Natural killer cell treated with Interleukin-12 subunit alpha and Interleukin-12 subunit beta and Interleukin-15 and Interleukin-18, amount 100 ng/mL, for 72 hours (primary cell): ENCODE measurements around the gene VWA7. TPM values are rescaled to one million over a fixed set of nuclear protein-coding genes. Genes with fewer than 3 reads are reported as not detected.
"Not testable (repeated sequence)": the region's sequence is repeated elsewhere in the genome, so short reads cannot be mapped to it uniquely, and the experiment has no call there.

Experiments
- ATAC-seq, 2 donors: fragments of 150-1000 bp; cut with Tn5 transposase in 1 of 2; sonication (Bioruptor Pico), chemical (Tn5 transposase) in 1 of 2; 2 replicates each; pipeline ENCODE4 v1.10.0; 2021
- DNase-seq: peaks from one replicate; pipeline ENCODE4 v3.0.0; 2022; ENCODE audit warnings: low spot score
- H3K27ac Mint-ChIP-seq, 2 donors: 1 replicate in 1 of 2; 2 replicates in 1 of 2; pipeline ENCODE4 v1.8.0; 2022; ENCODE audit warnings: mixed read lengths in 2 of 2, mild to moderate bottlenecking in 1 of 2, moderate library complexity in 1 of 2
- H3K27me3 Mint-ChIP-seq, 2 donors: 1 replicate in 1 of 2; 2 replicates in 1 of 2; pipeline ENCODE4 v1.8.0; 2022; ENCODE audit warnings: mixed read lengths in 2 of 2
- H3K36me3 Mint-ChIP-seq: one replicate; pipeline ENCODE4 v1.8.0; 2022; ENCODE audit warnings: mixed read lengths
- H3K4me1 Mint-ChIP-seq, 2 donors: 1 replicate in 1 of 2; 2 replicates in 1 of 2; pipeline ENCODE4 v1.8.0; 2022; ENCODE audit warnings: low read depth in 2 of 2, mixed read lengths in 2 of 2, mild to moderate bottlenecking in 1 of 2
- H3K4me3 Mint-ChIP-seq: one replicate; pipeline ENCODE4 v1.8.0; 2022; ENCODE audit warnings: mixed read lengths
- H3K9me3 Mint-ChIP-seq: 2 replicates; pipeline ENCODE4 v1.8.0; 2022; ENCODE audit warnings: mixed read lengths
- total RNA-seq, 2 donors: library from RNA; stranded (reverse); gene quantifications; one replicate each; pipeline ENCODE4 v1.2.3, GENCODE V29; 2022

Gene VWA7
- 1 to 10 TPM; 1.4 to 2.1 TPM for total RNA-seq

GRCh38 chr6:31776989-31777666, at the start of gene VWA7:
VWA7 (minus strand) TSS chr6:31777328; CDS start chr6:31776779, 549 bp downstream.
- no peaks in the 10 kb centered on the region for H3K27me3 Mint-ChIP-seq
- H3K4me1 Mint-ChIP-seq = peaks cover 18 to 19% of the 10 kb centered on the region in 2 donors
- H3K36me3 Mint-ChIP-seq = no peaks in the 10 kb centered on the region
- H3K4me3 Mint-ChIP-seq = peak within 1 kb of the TSS; percentile 16
- DNase-seq = peak; percentile 71
- no peaks in the 10 kb centered on the region for H3K9me3 Mint-ChIP-seq
- peak; percentile 84 to 85 for ATAC-seq
- peak within 1 kb of the TSS; percentile 16 to 79 for H3K27ac Mint-ChIP-seq

DNA sequence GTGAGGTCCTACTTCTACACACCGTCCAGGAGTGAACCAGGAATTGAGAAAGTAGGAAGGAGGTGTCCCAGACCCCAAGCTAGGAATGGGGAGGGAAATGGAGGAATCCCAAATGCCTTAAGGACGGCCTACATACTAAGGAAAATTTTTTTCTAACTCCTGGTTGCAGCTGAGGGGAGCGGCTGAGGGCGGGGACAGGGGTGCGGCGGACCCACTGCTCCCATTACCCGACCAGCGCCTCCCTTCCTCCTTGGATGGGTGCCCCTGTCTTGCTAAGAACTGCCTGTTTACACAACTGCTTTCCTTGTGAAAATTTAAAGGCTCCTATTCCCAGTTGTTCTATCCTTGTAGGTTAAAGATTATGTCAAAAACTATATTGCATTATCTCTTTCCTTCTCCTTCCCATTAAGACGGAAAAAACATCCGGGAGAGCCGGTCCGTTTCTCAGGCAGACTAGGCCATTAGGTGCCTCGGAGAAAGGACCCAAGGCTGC, 49.7 kb upstream of the VWA7 start:
- Mint-ChIP-seq H3K4me1 (peaks cover 37 to 38% of the 10 kb centered on the region in 2 donors), H3K9me3 (no peaks in the 10 kb centered on the region), H3K27ac (peak overlapping the region; percentile 91 to 97), H3K36me3 (peaks cover 11% of the 10 kb centered on the region), H3K4me3 (peak overlapping the region; percentile 88), H3K27me3 (no peaks in the 10 kb centered on the region)
- DNase-seq = no peak
- ATAC-seq = no peak

DNA sequence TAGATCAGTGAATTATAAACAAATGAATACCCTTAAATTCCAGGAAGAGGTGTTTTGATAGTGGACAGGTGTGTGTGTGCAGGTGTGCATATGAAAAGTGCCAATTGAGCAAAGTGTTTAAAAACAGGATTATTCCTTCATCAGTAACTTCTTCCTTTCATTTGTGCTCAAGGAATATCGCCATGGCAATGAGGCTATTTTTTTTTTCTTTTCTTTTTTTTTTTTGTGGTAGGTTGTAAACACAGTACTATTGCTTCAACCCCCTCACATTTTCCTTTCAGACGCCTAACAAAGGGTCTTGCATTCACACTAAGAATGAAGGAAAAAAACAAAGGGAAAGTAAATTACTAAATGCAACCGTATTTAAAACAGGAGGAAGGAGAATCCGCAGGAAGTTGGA, 48.4 kb upstream of the VWA7 start:
- ATAC-seq = no peak
- Mint-ChIP-seq H3K4me1 (peaks cover 39 to 43% of the 10 kb centered on the region in 2 donors), H3K27ac (peak overlapping the region; percentile 91 to 97), H3K9me3 (no peaks in the 10 kb centered on the region), H3K27me3 (no peaks in the 10 kb centered on the region), H3K36me3 (peaks cover 8% of the 10 kb centered on the region), H3K4me3 (peak overlapping the region; percentile 88)
- no peak for DNase-seq

GRCh38 chr6:31823592-31824196, 46.6 kb upstream of the VWA7 start:
- Mint-ChIP-seq H3K4me3 (peak overlapping the region; percentile 45), H3K4me1 (peaks cover 35 to 48% of the 10 kb centered on the region in 2 donors), H3K27ac (peak overlapping the region; percentile 89 to 94)
- not testable (repeated sequence) for ATAC-seq, H3K27me3 Mint-ChIP-seq, H3K9me3 Mint-ChIP-seq, H3K36me3 Mint-ChIP-seq, DNase-seq

GRCh38 chr6:31822036-31822821, 45.1 kb upstream of the VWA7 start:
- DNase-seq (peak; percentile 89), ATAC-seq (peak; percentile 75 to 84)
- peak overlapping the region; percentile 89 to 94 for H3K27ac Mint-ChIP-seq
- H3K27me3 Mint-ChIP-seq = no peaks in the 10 kb centered on the region
- no peaks in the 10 kb centered on the region for H3K9me3 Mint-ChIP-seq
- H3K4me1 Mint-ChIP-seq = peaks cover 47 to 59% of the 10 kb centered on the region in 2 donors
- H3K36me3 Mint-ChIP-seq = peaks cover 6% of the 10 kb centered on the region
- peak overlapping the region; percentile 89 for H3K4me3 Mint-ChIP-seq

DNA sequence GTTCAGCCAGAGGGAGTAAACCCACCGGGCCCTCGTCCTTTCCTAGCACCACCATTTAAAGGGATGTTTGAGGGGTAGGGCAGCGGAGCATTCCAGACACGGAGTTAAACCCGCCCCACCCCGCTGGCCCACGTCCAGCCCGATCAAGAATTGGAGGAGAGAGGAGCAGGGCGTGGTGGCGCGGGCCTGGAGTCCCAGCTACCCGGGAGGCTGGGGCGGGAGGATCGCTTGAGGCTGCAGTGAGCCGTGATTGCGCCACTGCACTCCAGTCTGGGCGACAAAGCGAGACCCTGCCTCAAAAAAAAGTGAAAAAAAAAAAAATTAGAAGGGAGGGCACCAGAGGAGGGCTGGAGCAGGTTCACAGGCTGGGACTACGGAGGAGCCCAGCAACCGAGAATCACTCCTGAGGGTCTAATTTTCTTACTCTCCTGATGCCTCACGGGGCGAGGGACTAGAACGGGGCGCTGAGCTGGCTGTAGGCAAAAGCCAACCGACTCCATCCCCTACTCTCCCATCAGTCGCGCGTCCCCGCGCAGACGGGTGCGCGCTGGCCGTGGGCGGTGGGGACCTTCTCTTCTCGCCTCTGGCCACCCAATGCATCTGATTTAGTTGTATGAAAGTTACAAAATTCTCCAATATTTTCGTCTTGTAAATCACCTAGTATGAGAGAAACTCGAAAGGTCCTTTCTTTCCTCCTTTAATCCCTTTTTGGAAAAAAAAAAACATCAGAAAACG, 44.3 kb upstream of the VWA7 start:
- peaks cover 6% of the 10 kb centered on the region for H3K36me3 Mint-ChIP-seq
- no peaks in the 10 kb centered on the region for H3K27me3 Mint-ChIP-seq
- peak; percentile 76 for DNase-seq
- no peaks in the 10 kb centered on the region for H3K9me3 Mint-ChIP-seq
- H3K4me3 Mint-ChIP-seq = peak overlapping the region; percentile 89
- peaks cover 39 to 52% of the 10 kb centered on the region in 2 donors for H3K4me1 Mint-ChIP-seq
- H3K27ac Mint-ChIP-seq = peak overlapping the region; percentile 89 to 94
- peak; percentile 66 to 69 for ATAC-seq

DNA sequence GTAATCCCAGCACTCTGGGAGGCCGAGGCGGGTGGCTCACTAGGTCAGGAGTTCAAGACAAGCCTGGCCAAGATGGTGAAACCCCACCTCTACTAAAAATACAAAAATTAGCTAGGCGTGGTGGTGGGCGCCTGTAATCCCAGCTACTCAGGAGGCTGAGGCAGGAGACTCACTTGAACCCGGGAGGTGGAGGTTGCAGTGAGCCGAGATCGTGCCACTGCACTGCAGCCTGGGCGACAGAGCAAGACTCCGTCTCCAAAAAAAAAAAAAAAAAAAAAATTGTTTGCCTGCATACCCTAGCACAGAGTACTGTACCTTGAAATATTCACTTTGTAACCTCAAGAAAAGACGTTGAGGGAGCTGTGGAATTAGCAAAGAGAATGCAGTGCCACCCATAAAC, 43.3 kb upstream of the VWA7 start:
- peak overlapping the region; percentile 89 for H3K4me3 Mint-ChIP-seq

DNA sequence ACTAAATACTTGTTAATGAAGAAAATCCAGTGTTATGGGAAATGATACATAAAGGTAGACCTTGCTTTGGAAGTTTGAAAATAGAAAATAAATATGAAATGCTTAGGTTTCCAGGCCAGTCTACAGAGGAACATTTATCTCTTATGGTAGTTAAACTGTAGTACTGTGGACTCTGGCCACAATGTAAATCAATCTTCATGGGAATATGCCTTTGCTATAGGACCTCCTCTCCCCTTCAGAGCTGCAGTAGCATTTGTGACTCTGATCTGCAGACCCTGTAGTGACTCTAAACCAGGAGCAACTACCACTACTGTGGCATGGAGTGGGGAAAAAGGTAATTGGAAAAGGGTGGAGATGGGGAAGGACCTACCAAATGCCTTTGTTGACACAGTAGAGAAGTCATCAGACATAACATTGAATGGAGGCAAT, 42.8 kb upstream of the VWA7 start:
- Mint-ChIP-seq H3K4me1 (peaks cover 37 to 45% of the 10 kb centered on the region in 2 donors), H3K27ac (peak overlapping the region; percentile 55 to 93)

More for the DNA sequence above, 43.3 kb upstream of the VWA7 start:
- not testable (repeated sequence) for H3K27me3 Mint-ChIP-seq, DNase-seq, H3K36me3 Mint-ChIP-seq, ATAC-seq, H3K9me3 Mint-ChIP-seq
- Mint-ChIP-seq H3K4me1 (peaks cover 38 to 47% of the 10 kb centered on the region in 2 donors), H3K27ac (peak overlapping the region; percentile 89 to 94)

DNA sequence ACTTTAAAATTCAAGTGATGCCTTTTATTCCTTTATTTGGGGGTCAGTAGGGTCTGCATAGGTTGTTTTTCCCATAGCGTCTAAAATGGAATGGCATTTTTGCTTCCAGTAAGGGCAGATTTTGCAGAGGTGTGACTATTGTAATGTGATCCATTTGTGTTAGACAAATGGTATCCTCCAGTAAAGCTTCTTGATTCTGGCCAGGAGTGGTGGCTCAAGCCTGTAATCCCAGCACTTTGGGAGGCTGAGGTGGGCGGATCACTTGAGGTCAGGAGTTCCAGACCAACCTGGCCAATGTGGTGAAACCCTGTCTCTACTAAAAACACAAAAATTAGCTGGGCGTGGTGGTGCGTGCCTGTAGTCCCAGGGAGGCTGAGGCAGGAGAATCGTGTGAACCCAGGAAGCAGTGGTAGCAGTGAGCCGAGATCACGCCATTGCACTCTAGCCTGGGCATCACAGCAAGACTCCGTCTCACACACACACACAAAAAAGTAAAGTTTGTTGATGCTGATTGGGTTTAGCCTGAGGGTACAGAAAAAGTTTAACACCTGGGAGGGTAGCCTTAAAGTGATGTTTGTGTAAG, 40.9 kb upstream of the VWA7 start:
- not testable (repeated sequence) for DNase-seq, H3K9me3 Mint-ChIP-seq, H3K27me3 Mint-ChIP-seq, ATAC-seq, H3K36me3 Mint-ChIP-seq
- peak overlapping the region; percentile 92 for H3K4me3 Mint-ChIP-seq
- H3K27ac Mint-ChIP-seq = peak overlapping the region; percentile 92 to 93
- H3K4me1 Mint-ChIP-seq = peaks cover 49 to 59% of the 10 kb centered on the region in 2 donors

More for the DNA sequence above, 42.8 kb upstream of the VWA7 start:
- DNase-seq (no peak), ATAC-seq (no peak)
- H3K4me3 Mint-ChIP-seq = peak overlapping the region; percentile 66
- peaks cover 6% of the 10 kb centered on the region for H3K36me3 Mint-ChIP-seq
- H3K9me3 Mint-ChIP-seq = no peaks in the 10 kb centered on the region
- H3K27me3 Mint-ChIP-seq = no peaks in the 10 kb centered on the region

DNA sequence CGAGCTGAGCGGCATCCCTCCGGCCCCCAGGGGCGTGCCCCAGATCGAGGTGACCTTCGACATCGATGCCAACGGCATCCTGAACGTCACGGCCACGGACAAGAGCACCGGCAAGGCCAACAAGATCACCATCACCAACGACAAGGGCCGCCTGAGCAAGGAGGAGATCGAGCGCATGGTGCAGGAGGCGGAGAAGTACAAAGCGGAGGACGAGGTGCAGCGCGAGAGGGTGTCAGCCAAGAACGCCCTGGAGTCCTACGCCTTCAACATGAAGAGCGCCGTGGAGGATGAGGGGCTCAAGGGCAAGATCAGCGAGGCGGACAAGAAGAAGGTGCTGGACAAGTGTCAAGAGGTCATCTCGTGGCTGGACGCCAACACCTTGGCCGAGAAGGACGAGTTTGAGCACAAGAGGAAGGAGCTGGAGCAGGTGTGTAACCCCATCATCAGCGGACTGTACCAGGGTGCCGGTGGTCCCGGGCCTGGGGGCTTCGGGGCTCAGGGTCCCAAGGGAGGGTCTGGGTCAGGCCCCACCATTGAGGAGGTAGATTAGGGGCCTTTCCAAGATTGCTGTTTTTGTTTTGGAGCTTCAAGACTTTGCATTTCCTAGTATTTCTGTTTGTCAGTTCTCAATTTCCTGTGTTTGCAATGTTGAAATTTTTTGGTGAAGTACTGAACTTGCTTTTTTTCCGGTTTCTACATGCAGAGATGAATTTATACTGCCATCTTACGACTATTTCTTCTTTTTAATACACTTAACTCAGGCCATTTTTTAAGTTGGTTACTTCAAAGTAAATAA, 40.2 kb upstream of the VWA7 start:
- H3K27me3 Mint-ChIP-seq, H3K36me3 Mint-ChIP-seq, DNase-seq, ATAC-seq, H3K9me3 Mint-ChIP-seq: not testable (repeated sequence)
- H3K27ac Mint-ChIP-seq = peak overlapping the region; percentile 92 to 93
- peaks cover 52 to 59% of the 10 kb centered on the region in 2 donors for H3K4me1 Mint-ChIP-seq
- peak overlapping the region; percentile 92 for H3K4me3 Mint-ChIP-seq

- H3K27me3 Mint-ChIP-seq = no peaks in the 10 kb centered on the region
- peak within 1 kb of the TSS; percentile 99 to 100 for H3K27ac Mint-ChIP-seq
- DNase-seq (peak; percentile 93), ATAC-seq (peak; percentile 73 to 78)
- H3K4me1 Mint-ChIP-seq = peaks cover 40 to 58% of the 10 kb centered on the region in 2 donors
- peaks cover 8% of the 10 kb centered on the region for H3K36me3 Mint-ChIP-seq
- H3K9me3 Mint-ChIP-seq = no peaks in the 10 kb centered on the region
- H3K4me3 Mint-ChIP-seq = peak within 1 kb of the TSS; percentile 92
These were observed 38.1 kb upstream of the VWA7 start, which contains the start of the genes HSPA1A and HSPA1L for GRCh38 chr6:31815025-31815838. HSPA1A (plus strand) TSS chr6:31815543; CDS start chr6:31815757, 214 bp downstream. HSPA1L (minus strand) TSS chr6:31815283; CDS start chr6:31811972, 3,311 bp downstream.
